ENCODE data around the gene FAM89B. TPM values are rescaled to one million over a fixed set of nuclear protein-coding genes. Genes with fewer than 3 reads are reported as not detected.

FAM89B gene
- total and polyA plus RNA-seq, 3 donors from 2014 or later, result 25.8 to 63.2 (median 59.9) TPM

- Histone ChIP-seq H3K4me1 (peaks cover 43% of the 10 kb centered on the region), H3K27me3 (no peaks in the 10 kb centered on the region), H3K27ac (no peak overlapping the region), H3K4me3 (no peak overlapping the region), H3K9me3 (no peaks in the 10 kb centered on the region), H3K36me3 (ENCODE audit: low read depth, missing control alignments) (no peaks in the 10 kb centered on the region)
- no peak for DNase-seq
- WGBS, 2 donors, result 89% methylated on average over 2 of the region's 2 CpGs; no CpG with 5 or more reads in 1 of the 2 donors
- TF ChIP-seq POLR2A (IDR thresholded peaks at IDR 0.05) (no peak), CTCF (IDR thresholded peaks at IDR 0.05) (no peak)
- intact Hi-C loops (cut with DNase I; ENCODE audit: low total_unique reads), result no loop called here
These were observed 35.1 kb upstream of the FAM89B start for GRCh38 chr11:65537296-65537597.

DNA sequence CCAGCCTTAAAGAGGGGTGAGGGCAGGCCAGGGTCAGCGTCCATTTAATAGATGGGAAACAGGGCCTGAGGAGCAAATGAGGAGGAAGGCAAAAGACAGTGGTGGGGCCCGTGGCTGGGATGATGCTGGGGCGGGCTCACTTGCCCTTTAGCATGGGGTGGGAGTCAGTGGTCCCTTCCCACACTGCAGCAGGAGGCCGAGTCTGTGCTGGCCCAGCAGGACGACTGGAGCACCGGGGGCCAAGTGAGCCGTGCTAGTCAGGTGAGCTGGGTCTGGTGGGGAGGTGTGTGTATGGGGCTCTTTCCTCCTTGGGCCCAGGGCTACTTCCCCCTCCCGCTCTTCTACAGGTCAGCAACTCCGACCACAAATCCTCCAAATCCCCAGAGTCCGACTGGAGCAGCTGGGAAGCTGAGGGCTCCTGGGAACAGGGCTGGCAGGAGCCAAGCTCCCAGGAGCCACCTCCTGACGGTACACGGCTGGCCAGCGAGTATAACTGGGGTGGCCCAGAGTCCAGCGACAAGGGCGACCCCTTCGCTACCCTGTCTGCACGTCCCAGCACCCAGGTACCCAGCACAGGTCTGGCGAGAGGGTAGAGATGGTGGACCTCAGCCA is 34.6 kb upstream of the FAM89B start:
- Histone ChIP-seq H3K9me3 (no peaks in the 10 kb centered on the region), H3K27me3 (no peaks in the 10 kb centered on the region), H3K27ac (peak overlapping the region in 1 of 2 donors; percentile 64), H3K4me1 (peaks cover 43% of the 10 kb centered on the region), H3K4me3 (no peak overlapping the region), H3K36me3 (ENCODE audit: low read depth, missing control alignments) (no peaks in the 10 kb centered on the region)
- intact Hi-C loops (cut with DNase I; ENCODE audit: low total_unique reads), result no loop called here
- no peak for TF ChIP-seq POLR2A (IDR thresholded peaks at IDR 0.05)
- no peak for TF ChIP-seq CTCF (IDR thresholded peaks at IDR 0.05)
- WGBS, 2 donors, result 57 to 63% methylated on average over 7 to 18 of the region's 18 CpGs
- no peak for DNase-seq

- TF ChIP-seq CTCF (IDR thresholded peaks at IDR 0.05) (no peak), POLR2A (IDR thresholded peaks at IDR 0.05) (no peak)
- Histone ChIP-seq H3K36me3 (ENCODE audit: low read depth, missing control alignments) (no peaks in the 10 kb centered on the region), H3K4me1 (peaks cover 43% of the 10 kb centered on the region), H3K4me3 (peak overlapping the region; percentile 49 to 58), H3K9me3 (no peaks in the 10 kb centered on the region), H3K27ac (peak overlapping the region; percentile 64 to 89), H3K27me3 (no peaks in the 10 kb centered on the region)
- DNase-seq, result peak; percentile 74
- WGBS, 2 donors, result 21 to 46% methylated on average over 16 to 39 of the region's 43 CpGs
- intact Hi-C loops (cut with DNase I; ENCODE audit: low total_unique reads), result no loop called here
These were observed 34.0 kb upstream of the FAM89B start for GRCh38 chr11:65538232-65538914.

DNA sequence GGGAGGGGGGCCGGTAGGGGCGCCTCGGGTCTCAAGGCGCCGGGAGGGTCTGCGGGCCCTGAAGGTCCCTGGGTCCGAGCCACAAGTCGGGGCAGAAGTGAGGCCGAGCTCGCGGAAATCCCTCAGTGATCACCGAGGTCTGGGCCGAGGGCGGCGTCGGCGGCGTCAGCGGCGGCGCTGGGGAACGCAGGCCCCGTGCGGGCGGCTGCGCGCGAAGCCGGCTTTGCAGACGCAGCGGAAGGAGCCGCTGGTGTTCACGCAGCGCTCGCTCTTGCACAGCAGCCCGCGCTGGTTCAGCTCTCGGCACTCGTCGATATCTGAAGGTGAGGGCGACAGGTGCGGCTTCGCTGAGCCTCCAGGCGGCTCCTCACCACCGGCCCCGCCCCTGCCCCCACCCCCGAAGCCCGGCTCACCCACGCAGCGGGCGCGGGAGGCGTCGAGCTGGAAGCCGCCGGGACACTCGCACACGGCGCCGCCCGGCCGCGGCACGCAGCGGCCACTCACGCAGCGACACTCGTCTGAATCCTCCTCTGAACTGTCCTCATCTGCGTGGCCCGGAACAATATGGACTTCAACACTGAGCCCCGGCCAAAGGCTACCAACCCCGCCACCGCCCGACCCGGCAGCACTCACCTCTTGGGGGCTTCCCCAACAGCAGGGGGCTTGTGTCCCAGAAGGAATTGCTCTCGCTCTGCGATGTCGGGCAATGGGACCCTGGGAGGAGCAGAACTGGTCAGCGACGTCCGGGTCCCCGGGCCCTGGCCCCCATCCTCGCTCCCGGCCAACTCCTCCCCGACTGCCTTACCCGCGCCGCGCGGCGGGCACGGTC is 33.2 kb upstream of the FAM89B start:
- no peaks in the 10 kb centered on the region for H3K9me3 ChIP-seq
- intact Hi-C loops (cut with DNase I; ENCODE audit: low total_unique reads), result no loop called here
- H3K27ac ChIP-seq, result peak overlapping the region; percentile 60 to 89
- no peak for DNase-seq
- no peaks in the 10 kb centered on the region for H3K36me3 ChIP-seq (ENCODE audit: low read depth, missing control alignments)
- H3K4me3 ChIP-seq, result peak overlapping the region; percentile 49 to 58
- TF ChIP-seq POLR2A (IDR thresholded peaks at IDR 0.05) (no peak), CTCF (IDR thresholded peaks at IDR 0.05) (peak in 1 of 3 experiments; percentile 10)
- H3K4me1 ChIP-seq, result peaks cover 43% of the 10 kb centered on the region
- H3K27me3 ChIP-seq, result no peaks in the 10 kb centered on the region
- WGBS, 2 donors, result 65 to 68% methylated on average over 28 to 85 of the region's 92 CpGs
